ENCODE results near the gene AGR2.

DNA sequence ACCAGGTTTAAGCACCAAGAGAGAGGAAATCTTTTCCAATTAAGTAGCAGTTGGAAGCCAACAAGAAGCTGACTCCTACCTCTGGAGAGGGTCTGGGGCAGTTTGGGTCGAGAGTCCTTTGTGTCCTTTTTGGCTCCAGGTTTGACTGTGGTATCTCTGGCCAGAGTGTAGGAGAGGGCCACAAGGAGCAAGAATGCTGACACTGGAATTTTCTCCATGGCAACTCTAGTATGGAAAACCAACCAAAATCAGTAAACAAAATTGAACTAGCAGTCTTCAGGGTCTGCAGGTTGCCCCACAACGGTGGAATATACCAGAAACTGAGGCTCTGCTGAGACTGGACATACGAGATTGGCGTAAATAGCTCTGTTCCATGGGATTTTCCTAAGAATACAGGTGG, 3.2 kb downstream of the AGR2 start:
- TF ChIP-seq POLR2A (IDR thresholded peaks at IDR 0.05): no peak
- TF ChIP-seq, protein P1, sequence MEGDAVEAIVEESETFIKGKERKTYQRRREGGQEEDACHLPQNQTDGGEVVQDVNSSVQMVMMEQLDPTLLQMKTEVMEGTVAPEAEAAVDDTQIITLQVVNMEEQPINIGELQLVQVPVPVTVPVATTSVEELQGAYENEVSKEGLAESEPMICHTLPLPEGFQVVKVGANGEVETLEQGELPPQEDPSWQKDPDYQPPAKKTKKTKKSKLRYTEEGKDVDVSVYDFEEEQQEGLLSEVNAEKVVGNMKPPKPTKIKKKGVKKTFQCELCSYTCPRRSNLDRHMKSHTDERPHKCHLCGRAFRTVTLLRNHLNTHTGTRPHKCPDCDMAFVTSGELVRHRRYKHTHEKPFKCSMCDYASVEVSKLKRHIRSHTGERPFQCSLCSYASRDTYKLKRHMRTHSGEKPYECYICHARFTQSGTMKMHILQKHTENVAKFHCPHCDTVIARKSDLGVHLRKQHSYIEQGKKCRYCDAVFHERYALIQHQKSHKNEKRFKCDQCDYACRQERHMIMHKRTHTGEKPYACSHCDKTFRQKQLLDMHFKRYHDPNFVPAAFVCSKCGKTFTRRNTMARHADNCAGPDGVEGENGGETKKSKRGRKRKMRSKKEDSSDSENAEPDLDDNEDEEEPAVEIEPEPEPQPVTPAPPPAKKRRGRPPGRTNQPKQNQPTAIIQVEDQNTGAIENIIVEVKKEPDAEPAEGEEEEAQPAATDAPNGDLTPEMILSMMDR (IDR thresholded peaks at IDR 0.05): no peak
